Nephron progenitor cell (in vitro differentiated cells): ENCODE measurements around the gene FGGY.
A peak's percentile ranks its signal among the peaks of the same experiment; 100 is the strongest.

ENCODE experiments used
- DNase-seq: peaks from one replicate; pipeline ENCODE4 v3.0.0; 2021
- H3K27ac Mint-ChIP-seq: 2 replicates; pipeline ENCODE4 v1.8.0; 2021; ENCODE audit warnings: mild to moderate bottlenecking, moderate library complexity, mixed read lengths
- H3K27me3 Mint-ChIP-seq: 2 replicates; pipeline ENCODE4 v1.8.0; 2021; ENCODE audit warnings: mild to moderate bottlenecking, low read depth, mixed read lengths; ENCODE audit not compliant: poor library complexity
- H3K36me3 Mint-ChIP-seq: 2 replicates; pipeline ENCODE4 v1.8.0; 2021; ENCODE audit warnings: low read depth, mixed read lengths
- H3K4me1 Mint-ChIP-seq: 2 replicates; pipeline ENCODE4 v1.8.0; 2021; ENCODE audit warnings: mixed read lengths
- H3K4me3 Mint-ChIP-seq: 2 replicates; pipeline ENCODE4 v1.8.0; 2021; ENCODE audit warnings: mild to moderate bottlenecking, moderate library complexity, mixed read lengths
- H3K9me3 Mint-ChIP-seq: 2 replicates; pipeline ENCODE4 v1.8.0; 2021; ENCODE audit warnings: mild to moderate bottlenecking, moderate library complexity, mixed read lengths
- TF ChIP-seq, protein P1 (sequence below): fragments of 200-600 bp; sonication (generic); IDR thresholded peaks from 2 replicates; pipeline ENCODE4 v1.5.0; 2021; ENCODE audit warnings: antibody characterized with exemption

The FGGY gene

DNA sequence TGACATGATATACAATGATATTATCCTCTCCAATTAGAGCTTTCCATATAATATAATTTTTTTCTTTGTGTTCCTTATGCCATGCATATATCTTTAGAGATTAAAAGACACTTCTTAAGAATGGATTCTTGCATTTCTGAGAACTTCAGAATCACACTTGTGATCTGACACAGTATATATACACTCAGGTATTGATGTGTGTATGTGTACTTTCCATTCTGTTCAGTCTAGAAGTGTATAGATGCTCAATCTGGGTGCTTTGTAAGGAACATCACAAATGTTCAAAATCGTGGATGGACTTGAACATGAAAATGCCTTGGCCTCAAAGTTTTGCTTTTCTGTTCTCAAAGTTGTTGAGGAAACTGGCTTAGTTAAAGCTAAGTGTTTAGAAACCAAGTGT lies 102.7 kb downstream of the FGGY start:
- no peak for DNase-seq
- H3K36me3 Mint-ChIP-seq = no peaks in the 10 kb centered on the region
- H3K9me3 Mint-ChIP-seq = no peaks in the 10 kb centered on the region
- no peak overlapping the region for H3K4me3 Mint-ChIP-seq
- peaks cover 55% of the 10 kb centered on the region for H3K4me1 Mint-ChIP-seq
- H3K27ac Mint-ChIP-seq = no peak overlapping the region
- TF ChIP-seq, protein P1, sequence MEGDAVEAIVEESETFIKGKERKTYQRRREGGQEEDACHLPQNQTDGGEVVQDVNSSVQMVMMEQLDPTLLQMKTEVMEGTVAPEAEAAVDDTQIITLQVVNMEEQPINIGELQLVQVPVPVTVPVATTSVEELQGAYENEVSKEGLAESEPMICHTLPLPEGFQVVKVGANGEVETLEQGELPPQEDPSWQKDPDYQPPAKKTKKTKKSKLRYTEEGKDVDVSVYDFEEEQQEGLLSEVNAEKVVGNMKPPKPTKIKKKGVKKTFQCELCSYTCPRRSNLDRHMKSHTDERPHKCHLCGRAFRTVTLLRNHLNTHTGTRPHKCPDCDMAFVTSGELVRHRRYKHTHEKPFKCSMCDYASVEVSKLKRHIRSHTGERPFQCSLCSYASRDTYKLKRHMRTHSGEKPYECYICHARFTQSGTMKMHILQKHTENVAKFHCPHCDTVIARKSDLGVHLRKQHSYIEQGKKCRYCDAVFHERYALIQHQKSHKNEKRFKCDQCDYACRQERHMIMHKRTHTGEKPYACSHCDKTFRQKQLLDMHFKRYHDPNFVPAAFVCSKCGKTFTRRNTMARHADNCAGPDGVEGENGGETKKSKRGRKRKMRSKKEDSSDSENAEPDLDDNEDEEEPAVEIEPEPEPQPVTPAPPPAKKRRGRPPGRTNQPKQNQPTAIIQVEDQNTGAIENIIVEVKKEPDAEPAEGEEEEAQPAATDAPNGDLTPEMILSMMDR = no peak
- H3K27me3 Mint-ChIP-seq = no peaks in the 10 kb centered on the region

DNA sequence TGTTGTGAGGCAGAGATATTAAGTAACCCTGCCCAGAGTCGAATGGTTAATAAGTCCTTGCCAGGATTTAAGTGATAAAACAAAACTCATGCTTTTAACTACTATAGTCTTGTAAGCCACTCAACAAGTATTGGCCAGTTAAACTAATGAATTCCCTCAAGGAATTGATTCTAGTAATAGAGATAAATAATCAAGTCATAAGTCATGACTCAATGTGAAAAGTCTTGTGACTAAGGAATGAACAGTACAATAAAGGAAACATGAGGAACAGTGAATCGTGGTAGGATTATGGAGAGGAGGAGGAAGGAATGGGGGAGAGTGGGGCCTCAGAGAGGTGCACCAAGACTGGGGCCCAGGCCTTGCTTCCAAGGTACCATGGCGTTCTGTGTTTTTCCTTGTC lies 104.7 kb downstream of the FGGY start:
- no peak for DNase-seq
- TF ChIP-seq, protein P1 = no peak
- no peak overlapping the region for H3K4me3 Mint-ChIP-seq
- H3K4me1 Mint-ChIP-seq = peaks cover 51% of the 10 kb centered on the region
- H3K27ac Mint-ChIP-seq = no peak overlapping the region
- peaks cover 9% of the 10 kb centered on the region for H3K36me3 Mint-ChIP-seq
- no peaks in the 10 kb centered on the region for H3K27me3 Mint-ChIP-seq
- peaks cover 11% of the 10 kb centered on the region for H3K9me3 Mint-ChIP-seq

DNA sequence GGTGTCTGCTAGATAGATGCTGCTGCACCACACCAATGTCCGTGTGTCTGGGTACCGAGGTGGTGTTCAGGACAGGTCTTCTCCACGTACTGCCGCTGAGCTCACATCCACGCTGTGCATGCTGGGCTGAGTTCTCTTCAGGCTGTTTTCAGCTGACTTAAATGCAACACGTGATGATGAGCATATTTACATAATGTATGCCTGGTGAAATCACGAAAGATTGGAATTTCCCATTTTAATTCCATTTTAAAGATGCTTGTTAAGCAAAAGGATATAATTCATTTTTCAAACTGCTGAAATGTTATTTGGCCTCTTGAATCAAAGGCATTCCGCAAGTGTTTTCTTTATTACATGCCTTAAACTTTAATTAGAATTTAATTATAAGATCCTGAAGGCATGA lies 107.9 kb downstream of the FGGY start:
- H3K27me3 Mint-ChIP-seq = no peaks in the 10 kb centered on the region
- peaks cover 19% of the 10 kb centered on the region for H3K36me3 Mint-ChIP-seq
- peak overlapping the region; percentile 62 for H3K27ac Mint-ChIP-seq

DNA sequence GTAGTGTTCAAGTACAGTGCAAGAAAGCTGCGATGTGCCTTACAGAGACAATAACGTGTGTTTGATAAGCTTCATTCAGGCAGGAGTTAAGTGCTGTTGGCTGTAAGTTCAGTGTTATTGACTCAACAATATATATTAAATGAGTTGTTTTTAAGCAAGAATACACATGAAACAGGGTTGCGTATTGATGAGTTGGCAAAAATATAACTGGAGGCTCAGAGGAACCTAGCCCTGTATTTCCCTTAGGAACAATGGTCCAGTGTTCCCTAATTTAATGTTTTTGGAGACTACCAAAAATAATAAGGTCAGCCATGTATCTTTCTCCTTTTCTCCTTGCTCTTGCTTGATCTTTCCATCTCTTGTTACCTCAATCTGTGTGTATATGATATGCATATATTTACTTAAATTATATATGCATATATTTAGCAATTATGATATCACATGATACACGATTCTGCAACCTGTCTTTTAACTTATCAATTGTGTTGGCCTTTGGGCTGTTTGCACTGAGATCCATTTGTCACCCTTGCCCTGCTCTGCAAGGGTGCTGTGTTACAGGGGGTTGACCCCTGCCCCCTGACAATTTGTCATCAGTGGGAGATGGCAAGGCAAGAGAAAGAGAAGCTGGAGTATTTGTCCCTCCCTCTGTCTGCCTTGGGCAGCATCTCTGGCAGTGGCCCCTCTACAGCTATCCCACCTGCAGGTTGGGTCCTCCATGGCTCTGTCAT lies 109.7 kb downstream of the FGGY start:
- H3K9me3 Mint-ChIP-seq = peaks cover 22% of the 10 kb centered on the region
- TF ChIP-seq, protein P1 = no peak
- peak overlapping the region; percentile 94 for H3K27ac Mint-ChIP-seq
- H3K27me3 Mint-ChIP-seq = no peaks in the 10 kb centered on the region
- H3K36me3 Mint-ChIP-seq = peaks cover 19% of the 10 kb centered on the region
- peak; percentile 8 for DNase-seq
- H3K4me3 Mint-ChIP-seq = no peak overlapping the region
- peaks cover 64% of the 10 kb centered on the region for H3K4me1 Mint-ChIP-seq

More for the DNA sequence above, 107.9 kb downstream of the FGGY start:
- TF ChIP-seq, protein P1 = no peak
- Mint-ChIP-seq H3K4me3 (no peak overlapping the region), H3K4me1 (peaks cover 67% of the 10 kb centered on the region), H3K9me3 (peaks cover 22% of the 10 kb centered on the region)
- DNase-seq = no peak

DNA sequence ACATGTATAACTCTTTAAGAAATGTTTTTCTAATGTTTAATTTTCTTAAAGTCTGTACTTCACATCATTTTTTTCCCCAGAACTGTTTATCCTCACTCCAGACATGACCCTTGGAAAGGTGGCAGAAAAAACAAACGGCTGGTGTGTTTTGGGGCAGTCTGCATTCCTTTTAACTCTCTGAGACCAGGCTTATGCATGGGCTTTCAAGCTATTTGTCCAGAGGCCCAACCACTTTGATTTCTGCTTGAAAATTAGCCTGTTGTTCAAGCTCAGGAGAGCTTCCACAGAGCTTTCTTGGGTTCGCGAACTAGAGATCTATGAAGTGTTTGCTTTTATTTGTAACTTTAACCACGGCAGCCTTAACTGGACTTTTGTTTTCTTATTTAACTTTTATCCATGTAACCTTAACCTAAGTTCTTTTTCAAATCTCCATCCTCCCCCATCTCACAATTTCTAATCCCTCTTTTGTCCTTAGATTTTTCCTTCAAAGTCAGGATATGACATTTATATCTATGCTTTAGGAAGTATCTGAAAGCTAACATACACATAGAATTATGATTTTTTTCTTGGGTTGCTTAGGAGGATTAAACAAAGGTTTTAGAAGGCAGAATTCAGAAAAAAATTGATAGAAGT lies 111.8 kb downstream of the FGGY start:
- Mint-ChIP-seq H3K4me1 (peaks cover 48% of the 10 kb centered on the region), H3K27me3 (no peaks in the 10 kb centered on the region), H3K36me3 (peaks cover 19% of the 10 kb centered on the region), H3K9me3 (peaks cover 22% of the 10 kb centered on the region), H3K27ac (peak overlapping the region; percentile 96), H3K4me3 (no peak overlapping the region)
- DNase-seq = no peak
- TF ChIP-seq, protein P1 = no peak
